Mammary epithelial cell (primary cell): ENCODE results near the gene CNDP2.

Experiments
- EZH2 ChIP-seq: IDR thresholded peaks from 2 replicates; pipeline ENCODE4 v1.6.1; 2012; ENCODE audit warnings: low read length, inconsistent platforms, borderline replicate concordance
- TF ChIP-seq, protein P1 (sequence below), 2 donors: IDR thresholded peaks in 1 of 2; conservative IDR thresholded peaks in 1 of 2; 2 replicates each; pipeline ENCODE4 v1.5.1; 2011 to 2012; ENCODE audit warnings: inconsistent platforms in 2 of 2, low read length in 2 of 2, mild to moderate bottlenecking in 2 of 2, control low read depth in 1 of 2, low read depth in 1 of 2; ENCODE audit not compliant: insufficient read depth in 1 of 2; ENCODE audit errors: extremely low read depth in 1 of 2

GRCh38 chr18:74508366-74508765 is 12.2 kb downstream of the CNDP2 start:
- TF ChIP-seq, protein P1, sequence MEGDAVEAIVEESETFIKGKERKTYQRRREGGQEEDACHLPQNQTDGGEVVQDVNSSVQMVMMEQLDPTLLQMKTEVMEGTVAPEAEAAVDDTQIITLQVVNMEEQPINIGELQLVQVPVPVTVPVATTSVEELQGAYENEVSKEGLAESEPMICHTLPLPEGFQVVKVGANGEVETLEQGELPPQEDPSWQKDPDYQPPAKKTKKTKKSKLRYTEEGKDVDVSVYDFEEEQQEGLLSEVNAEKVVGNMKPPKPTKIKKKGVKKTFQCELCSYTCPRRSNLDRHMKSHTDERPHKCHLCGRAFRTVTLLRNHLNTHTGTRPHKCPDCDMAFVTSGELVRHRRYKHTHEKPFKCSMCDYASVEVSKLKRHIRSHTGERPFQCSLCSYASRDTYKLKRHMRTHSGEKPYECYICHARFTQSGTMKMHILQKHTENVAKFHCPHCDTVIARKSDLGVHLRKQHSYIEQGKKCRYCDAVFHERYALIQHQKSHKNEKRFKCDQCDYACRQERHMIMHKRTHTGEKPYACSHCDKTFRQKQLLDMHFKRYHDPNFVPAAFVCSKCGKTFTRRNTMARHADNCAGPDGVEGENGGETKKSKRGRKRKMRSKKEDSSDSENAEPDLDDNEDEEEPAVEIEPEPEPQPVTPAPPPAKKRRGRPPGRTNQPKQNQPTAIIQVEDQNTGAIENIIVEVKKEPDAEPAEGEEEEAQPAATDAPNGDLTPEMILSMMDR (conservative IDR thresholded peaks at IDR 0.05 in 1 of 2, IDR thresholded peaks at IDR 0.05 in 1 of 2; ENCODE audit: extremely low read depth in 1 of 2, insufficient read depth in 1 of 2, low read depth in 1 of 2, low read length in 2 of 2), result no peak
- TF ChIP-seq EZH2, result no peak
